Caki2 (cell line): ENCODE results near the gene IDUA. TPM values are rescaled to one million over a fixed set of nuclear protein-coding genes. Genes with fewer than 3 reads are reported as not detected.
"Not testable (repeated sequence)": the region's sequence is repeated elsewhere in the genome, so short reads cannot be mapped to it uniquely, and the experiment has no call there.

ENCODE experiments used
- DNase-seq: peaks from one replicate; pipeline ENCODE4 v3.0.0-alpha.2; 2015; ENCODE audit warnings: low read depth
- in situ Hi-C: cut with HindIII; loops from 2 replicates; pipeline ENCODE4 v1.10.0; 2016; ENCODE audit warnings: low sequenced_read_pairs, low pct_unique_long_range_greater_than_20kb, mixed read lengths
- total RNA-seq: library from RNA; depleted of rRNA; stranded (reverse); fragments of >200 nt; shearing (Covaris generic); gene quantifications from 2 replicates; pipeline ENCODE4 v1.2.3, GENCODE V29; 2014; ENCODE audit warnings: low replicate concordance; rRNA removed

Gene IDUA
- total RNA-seq, 1 experiment from 2014 or later = 6.7 TPM

DNA sequence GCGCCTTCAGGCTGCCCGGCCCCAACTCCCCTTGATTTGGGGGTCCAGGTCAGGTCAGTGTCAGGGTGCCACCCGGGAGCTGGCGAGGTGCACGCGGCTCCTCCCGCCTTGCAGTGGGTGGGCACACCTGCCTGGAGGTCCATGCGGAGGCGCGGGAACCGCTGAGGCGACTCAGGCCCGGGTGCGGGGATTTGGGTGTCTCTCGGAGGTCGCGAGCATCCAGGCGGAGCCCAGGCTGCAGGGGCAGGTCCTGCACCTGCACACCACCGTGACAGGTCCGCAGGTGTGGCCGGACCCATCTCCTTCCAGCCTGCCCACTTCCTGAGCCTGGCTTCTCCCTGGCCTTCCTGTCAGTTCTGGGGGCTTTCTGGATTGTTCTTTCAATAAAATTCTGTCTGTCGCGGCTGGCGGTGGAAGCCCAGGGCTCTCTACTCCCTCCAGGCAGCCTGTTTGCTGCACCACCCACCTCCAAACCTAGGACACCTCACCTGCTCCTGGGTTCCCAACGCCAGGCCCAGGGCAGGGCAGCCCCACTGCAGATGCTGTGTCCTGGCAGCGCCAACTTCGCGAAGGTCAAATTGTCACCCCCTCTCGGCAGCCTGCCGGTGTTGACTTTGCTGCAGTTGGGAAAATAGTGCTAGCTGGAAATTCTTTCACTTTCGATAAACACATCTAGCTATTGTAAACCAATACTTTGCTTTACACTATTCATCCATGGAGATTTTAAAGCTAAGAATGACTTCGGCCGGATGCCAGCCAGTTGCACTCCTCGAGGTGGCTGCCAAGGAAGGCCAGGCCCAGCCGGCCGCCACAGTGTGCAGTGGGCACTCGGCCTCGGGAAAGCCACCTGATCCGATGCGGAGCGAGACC, 60.5 kb downstream of the IDUA start:
- in situ Hi-C loops = no loop called here
- DNase-seq = no peak

DNA sequence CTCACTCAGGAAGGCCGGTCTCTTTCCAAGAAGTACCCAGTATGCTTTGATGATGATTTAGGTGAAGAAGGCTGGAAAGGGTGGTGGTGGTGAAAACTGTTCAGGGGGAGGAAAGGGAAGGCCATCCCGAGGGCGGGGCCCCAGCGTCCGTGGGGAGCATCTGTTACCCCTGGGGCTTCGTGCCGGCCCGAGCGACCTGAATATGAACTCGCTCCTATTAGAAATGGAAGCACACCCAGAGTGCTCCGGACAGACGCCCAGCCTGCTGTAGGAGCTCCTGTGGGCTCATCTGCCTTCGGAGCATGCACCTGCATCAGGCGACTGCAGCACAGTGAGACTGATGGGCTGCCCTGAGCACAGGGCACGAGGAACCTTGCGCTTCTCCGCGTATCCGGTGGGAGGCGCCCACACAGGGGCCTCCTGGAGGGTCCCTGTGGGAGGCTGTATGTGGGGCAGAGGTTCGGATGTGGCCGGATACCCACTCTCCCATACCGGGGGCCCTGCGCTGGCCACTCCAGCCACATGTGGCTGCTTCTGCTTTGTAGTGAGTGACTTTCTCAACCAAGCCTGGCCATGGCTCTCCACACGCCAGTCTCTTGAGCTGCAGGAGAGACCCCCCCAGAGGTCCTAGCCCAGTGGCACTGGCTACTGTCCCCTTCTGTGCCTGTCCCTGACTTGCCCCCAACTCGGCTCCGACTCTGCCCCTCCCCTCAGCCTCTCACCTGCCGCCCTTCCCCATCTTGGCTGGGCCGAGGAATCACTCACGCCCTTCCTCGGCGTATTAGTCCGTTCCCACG, 61.3 kb downstream of the IDUA start:
- in situ Hi-C loops = no loop called here
- no peak for DNase-seq

DNA sequence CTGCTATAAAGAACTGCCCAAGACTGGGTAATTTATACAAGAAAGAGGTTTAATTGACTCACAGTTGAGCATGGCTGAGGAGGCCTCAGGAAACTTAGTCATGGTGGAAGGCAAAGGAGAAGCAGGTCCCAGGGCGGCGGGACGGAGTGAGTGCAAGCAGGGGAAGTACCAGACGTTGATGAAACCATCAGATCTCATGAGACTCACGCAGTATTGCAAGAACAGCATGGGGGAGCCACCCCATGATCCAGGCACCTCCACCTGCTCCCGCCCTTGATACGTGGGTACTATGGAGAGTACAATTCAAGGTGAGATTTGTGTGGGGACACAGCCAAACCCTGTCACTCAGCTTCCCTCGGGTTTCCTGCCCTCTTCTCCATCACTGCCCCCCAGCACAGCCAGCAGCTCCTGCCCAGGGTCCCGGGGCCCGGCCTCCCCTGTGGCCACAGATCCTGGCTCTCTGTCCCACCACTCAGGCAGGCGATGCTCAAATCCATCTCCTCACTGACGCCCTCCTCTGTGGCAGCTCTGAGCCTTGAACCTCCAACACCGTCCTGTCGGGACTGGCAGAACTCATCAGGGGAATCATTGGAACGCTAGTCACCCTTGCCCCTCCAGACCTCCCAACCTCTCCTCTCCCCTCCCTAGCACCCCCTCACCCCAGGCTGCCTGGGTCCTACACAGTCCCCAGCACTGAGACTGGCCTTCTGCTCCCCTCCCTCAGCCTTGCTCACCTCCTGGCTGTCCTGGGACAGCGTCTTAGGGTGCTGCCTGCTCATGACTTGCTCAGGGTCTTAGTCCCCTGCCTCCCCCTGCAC, 62.1 kb downstream of the IDUA start:
- in situ Hi-C loops = no loop called here
- no peak for DNase-seq

DNA sequence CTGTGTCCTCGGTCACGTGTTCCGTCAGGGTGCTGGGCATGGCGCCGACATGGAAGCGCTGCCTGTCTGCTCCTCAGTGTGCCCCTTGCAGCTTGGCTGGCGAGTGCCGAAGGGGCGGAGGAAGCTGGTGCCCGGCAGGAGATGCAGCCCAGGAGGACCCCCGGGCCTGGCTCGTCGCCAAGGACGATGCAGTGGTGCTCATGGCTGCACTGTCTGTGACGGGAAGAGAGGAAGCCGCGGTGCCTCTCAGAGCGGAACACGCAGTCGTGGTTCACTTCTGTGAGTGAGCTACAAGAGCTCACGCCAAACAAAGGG, 62.7 kb downstream of the IDUA start:
- in situ Hi-C loops = no loop called here
- DNase-seq = no peak

DNA sequence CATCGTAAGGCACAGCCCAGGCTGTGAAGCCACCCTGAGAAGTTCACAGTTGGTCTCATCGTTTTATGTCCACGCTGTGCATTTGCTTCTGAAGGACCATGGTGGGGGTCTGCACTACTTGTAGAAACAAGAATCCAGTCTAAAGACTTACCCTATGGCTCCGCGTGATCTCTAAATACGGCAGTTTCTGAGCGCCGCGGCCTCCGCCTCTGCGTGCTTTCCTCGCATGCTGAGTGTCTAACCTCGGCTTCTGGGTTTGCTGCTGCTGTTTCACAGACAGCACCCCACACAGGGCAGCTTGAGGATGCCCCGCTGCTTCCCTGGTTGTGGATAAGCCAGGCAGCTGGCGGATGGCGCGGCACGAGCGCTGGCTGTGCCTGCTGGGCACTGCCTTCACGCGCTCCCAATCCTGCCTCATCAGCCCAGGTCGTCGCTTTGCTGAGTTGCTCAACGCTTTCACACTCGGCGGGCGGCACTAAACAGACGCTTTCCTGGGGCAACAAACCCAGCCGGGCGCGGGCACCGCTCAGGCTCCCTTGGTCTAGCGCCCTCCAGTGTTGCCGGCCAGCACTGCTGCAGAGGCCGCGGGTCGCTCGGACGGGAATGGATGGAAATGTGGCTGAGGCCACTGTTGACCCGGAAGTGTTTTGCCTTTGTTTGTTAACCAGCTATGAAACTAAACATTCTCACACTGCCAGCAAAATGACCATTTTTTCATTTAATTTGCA, 63.8 kb downstream of the IDUA start:
- in situ Hi-C loops = no loop called here
- DNase-seq = no peak

DNA sequence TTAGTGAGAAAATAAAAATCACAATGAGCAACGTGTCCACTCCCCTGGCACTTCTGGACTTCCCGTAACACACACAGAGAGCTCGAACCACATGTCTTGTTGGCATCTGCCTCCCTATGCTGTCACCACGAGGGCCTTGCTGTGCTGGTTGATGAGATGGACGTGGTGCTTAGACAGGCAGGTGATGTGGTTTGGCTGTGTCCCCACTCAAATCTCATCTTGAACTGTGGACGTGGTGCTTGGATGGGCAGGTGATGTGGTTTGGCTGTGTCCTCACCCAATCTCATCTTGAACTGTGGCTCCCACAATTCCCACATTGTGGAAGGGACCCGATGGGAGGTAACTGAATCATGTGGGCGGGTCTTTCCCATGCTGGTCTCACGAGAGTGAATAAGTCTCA, 64.6 kb downstream of the IDUA start:
- in situ Hi-C loops = no loop called here

DNA sequence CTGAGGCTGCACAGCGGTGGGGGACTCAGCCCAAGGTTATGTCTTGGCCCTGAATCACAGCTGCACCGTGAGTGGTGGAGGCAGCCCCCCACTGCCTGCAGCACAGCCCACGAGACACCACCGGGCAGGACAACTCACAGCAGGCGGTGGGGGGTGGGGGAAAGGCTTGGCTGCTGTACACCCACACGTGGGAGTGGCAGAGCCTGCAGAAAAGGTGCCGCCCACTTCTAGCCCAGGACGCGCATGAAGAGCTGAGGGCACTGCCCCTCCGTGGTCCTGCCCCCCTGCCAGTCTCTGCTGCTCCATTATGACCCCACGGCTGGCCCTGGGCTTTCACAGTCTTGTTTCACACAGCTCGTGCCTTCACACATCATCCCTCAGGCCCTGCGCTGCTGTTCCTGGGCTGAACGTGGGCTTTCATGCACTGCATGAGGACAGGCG, 65.4 kb downstream of the IDUA start:
- no peak for DNase-seq
- in situ Hi-C loops = no loop called here

More for the DNA sequence above, 64.6 kb downstream of the IDUA start:
- no peak for DNase-seq

DNA sequence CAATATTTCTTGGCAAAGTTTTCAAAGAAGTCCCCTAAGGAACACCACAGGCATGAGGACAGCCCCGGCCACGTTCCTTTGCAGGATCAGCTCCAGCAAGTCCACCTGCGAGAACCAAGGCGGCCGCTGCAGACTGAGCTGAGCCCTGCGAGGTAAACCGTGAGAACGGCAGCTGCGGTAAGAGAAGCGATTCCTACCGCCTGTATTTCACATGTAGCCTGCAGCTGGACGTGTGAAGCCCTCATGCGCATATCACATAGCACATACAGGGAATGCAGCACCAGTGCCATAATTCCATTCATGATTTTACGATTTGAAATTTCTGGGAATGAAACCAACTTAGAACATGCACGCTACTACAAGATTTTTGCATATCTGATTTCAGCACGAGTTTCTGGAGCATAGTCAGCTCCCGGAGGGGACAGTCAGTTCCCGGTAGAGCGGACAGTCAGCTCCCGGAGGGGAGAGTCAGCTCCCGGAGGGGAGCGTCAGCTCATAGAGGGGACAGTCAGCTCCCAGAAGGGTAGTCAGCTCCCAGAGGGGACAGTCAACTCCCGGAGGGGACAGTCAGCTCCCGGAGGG, 66.3 kb downstream of the IDUA start:
- no peak for DNase-seq
- in situ Hi-C loops = no loop called here

DNA sequence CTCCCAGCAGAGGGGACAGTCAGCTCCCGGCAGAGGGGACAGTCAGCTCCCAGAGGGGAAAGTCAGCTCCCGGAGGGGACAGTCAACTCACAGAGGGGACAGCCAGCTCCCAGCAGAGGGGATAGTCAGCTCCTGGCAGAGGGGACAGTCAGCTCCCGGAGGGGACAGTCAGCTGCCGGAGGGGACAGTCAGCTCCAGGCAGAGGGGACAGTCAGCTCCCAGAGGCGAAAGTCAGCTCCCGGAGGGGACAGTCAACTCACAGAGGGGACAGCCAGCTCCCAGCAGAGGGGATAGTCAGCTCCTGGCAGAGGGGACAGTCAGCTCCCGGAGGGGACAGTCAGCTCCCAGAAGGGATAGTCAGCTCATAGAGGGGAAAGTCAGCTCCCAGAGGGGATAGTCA, 67.0 kb downstream of the IDUA start:
- DNase-seq, in situ Hi-C loops: not testable (repeated sequence)

Other genes starting within 250 kb of the IDUA start
- gene CPLX1, start 160.9 kb upstream of the IDUA start, total RNA-seq = 0.20 and 1.5 TPM in 2 replicates
- gene GAK, start 54.7 kb upstream of the IDUA start, total RNA-seq = 51.0 and 61.6 TPM in 2 replicates
- gene TMEM175, start 54.6 kb upstream of the IDUA start, total RNA-seq = 5.6 and 11.1 TPM in 2 replicates
- 8.5 and 9.3 TPM in 2 replicates for gene DGKQ, start 13.5 kb upstream of the IDUA start, total RNA-seq
- gene SLC26A1, start 6.4 kb downstream of the IDUA start, total RNA-seq = 3.0 and 6.9 TPM in 2 replicates
- gene FGFRL1, start 24.6 kb downstream of the IDUA start, total RNA-seq = 48.2 and 70.9 TPM in 2 replicates
- gene RNF212, start 126.5 kb downstream of the IDUA start, total RNA-seq = not detected in 2 replicates
- 0.88 TPM in 1 of 2 replicates, not detected in the other for gene SPON2, start 185.5 kb downstream of the IDUA start, total RNA-seq